Activated CD4-positive, alpha-beta T cell treated with anti-CD3 and anti-CD28 coated beads, Interleukin-2, amount 50 U/mL, for 24 hours (primary cell): ENCODE measurements around the gene GARNL3.

Source experiments
- DNase-seq, 2 donors: peaks; one replicate each; pipeline ENCODE4 v3.0.0-alpha.2; 2020; ENCODE audit warnings: low read depth in 1 of 2, low spot score in 1 of 2

Gene GARNL3

DNA sequence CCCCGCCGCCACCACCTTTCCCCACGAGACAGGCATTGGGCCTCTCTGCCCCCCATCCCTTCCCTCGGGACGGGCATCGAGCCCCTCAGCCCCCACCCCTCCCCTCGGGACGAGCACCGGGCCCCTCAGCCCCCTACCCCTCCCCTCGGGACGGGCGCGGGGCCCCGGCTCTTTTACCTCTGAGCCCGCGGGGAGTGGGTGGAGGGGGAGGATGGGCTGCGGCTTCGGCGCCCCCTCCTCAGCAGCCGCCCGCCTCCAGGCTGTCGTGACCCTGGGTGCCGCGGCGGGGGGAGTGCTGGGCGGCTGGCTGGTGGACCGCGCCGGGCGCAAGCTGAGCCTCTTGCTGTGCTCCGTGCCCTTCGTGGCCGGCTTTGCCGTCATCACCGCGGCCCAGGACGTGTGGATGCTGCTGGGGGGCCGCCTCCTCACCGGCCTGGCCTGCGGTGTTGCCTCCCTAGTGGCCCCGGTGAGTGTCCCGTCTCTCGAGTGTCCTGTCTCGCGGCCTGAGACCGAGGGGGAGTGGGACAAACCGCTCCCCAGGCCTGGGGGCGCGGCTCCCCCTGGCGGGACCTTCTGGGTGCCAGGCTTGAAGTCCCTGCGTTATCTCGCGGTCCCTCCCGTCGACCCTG lies 133.2 kb downstream of the GARNL3 start:
- no peak for DNase-seq

GRCh38 chr9:127398275-127398647 lies 133.7 kb downstream of the GARNL3 start:
- no peak for DNase-seq

- DNase-seq = no peak
These were observed 134.3 kb downstream of the GARNL3 start for GRCh38 chr9:127398715-127399400.

DNA sequence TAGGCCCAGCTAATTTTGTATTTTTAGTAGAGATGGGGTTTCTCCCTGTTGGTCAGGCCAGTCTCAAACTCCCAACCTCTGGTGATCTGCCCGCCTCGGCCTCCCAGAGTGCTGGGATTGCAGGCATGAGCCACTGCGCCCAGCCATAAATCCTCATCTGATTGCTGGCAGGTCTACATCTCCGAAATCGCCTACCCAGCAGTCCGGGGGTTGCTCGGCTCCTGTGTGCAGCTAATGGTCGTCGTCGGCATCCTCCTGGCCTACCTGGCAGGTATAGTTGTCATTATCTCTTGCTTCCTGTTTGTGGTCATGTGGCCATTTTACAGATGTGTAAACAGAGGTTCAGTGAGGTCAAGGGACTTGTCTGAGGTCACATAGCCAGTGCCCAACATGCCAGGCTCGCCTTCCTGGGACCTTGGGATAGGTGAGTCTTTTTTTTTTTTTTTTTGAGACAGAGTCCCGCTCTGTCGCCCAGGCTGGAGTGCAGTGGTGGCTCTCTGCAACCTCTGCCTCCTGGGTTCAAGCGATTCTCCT lies 135.2 kb downstream of the GARNL3 start:
- DNase-seq = no peak

- DNase-seq = no peak
These were observed 138.0 kb downstream of the GARNL3 start for GRCh38 chr9:127402401-127403090.

DNA sequence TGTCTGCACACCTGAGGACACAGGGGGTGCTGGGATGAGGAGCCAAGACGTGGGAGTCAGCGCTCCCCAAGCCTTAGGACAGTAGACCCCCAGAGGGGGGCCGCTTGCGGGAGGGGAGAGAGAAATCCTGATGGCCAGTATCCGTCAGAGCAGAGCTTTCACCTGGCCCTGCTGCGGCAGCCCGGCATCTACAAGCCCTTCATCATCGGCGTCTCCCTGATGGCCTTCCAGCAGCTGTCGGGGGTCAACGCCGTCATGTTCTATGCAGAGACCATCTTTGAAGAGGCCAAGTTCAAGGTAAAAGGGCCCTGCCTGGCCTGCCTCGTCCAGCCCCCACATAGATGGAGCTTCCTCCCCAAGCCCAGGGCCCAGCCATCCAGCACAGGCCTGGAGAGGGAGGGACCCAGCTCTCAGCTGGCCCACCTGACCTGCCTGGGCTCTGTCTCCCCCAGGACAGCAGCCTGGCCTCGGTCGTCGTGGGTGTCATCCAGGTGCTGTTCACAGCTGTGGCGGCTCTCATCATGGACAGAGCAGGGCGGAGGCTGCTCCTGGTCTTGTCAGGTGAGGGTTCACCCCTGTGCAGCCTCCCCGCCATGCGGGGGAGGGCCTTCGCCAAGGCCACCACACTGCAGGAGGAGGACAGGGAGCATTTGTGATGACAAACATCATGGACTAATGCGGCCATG lies 139.1 kb downstream of the GARNL3 start:
- no peak for DNase-seq

DNA sequence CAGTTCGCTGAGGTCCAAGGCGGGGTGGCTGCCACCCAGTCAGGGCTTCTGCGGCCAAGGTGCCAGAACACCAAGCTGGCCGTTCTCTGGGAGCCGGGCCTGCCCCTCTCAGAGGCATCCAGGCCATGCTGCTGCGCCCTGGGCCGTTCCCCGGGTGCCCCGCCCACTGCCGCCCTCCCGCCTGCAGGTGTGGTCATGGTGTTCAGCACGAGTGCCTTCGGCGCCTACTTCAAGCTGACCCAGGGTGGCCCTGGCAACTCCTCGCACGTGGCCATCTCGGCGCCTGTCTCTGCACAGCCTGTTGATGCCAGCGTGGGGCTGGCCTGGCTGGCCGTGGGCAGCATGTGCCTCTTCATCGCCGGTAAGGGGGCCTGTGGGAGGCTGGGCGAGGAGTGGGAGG lies 140.1 kb downstream of the GARNL3 start:
- DNase-seq = no peak

GRCh38 chr9:127405344-127406125 lies 141.0 kb downstream of the GARNL3 start:
- DNase-seq = no peak

DNA sequence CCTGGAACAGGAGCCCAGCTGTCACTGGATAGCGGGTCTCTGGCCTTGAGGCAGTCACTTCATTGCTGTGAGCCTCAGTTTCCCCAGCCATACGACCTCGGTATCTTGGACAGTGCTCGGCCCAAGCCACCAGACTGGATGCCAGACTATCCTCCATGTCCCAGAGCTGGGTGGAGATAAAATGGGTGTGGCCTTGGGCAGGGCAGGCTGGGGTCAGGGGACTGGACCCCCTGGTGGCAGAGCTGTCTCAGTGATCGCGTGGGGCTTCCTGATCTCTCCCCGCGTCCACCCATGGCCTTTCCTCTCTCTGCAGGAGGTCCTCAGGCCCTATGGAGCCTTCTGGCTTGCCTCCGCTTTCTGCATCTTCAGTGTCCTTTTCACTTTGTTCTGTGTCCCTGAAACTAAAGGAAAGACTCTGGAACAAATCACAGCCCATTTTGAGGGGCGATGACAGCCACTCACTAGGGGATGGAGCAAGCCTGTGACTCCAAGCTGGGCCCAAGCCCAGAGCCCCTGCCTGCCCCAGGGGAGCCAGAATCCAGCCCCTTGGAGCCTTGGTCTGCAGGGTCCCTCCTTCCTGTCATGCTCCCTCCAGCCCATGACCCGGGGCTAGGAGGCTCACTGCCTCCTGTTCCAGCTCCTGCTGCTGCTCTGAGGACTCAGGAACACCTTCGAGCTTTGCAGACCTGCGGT lies 142.4 kb downstream of the GARNL3 start:
- DNase-seq = no peak

- no peak for DNase-seq
These were observed 142.9 kb downstream of the GARNL3 start for GRCh38 chr9:127407492-127407843.

DNA sequence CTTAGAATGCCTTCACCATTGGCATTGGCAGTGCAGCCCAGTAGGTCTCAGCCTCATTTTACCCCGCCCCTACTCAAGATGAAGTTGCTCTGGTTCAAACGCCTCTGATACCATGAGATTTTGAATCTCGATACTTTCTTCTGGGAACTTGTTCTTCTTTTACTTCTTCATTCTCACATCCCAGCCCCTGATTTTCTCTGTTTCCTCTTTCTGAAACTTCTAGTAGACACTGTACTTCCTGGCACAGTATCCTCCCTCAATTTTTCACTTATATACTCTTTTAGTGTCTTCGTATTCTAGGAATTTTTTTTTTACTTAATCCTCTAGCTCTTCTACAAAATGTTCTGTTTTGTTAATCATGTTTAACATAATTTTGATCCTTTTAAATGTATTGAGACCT lies 146.5 kb downstream of the GARNL3 start:
- DNase-seq = no peak

GRCh38 chr9:127415141-127415540 lies 150.6 kb downstream of the GARNL3 start:
- no peak for DNase-seq

DNA sequence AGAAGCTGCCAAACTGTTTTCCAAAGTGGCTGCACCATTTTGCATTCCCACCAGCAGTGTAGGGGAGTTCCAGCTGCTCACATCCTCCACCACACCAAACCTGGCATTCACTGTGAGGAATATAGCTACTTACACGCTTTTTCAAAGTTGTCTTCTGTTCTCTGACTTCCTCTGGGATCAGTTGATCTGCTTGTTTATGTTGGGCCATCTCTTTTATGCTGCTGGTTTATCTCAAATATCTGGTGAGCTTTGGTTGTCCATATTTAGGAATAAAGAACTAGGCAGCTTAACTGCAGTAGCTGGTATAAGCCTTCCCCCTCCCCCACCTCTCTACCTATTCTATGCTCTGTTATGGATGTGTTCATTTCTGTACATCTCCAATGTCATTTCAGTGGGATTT lies 151.1 kb downstream of the GARNL3 start:
- DNase-seq = no peak

GRCh38 chr9:127417131-127418036 lies 152.8 kb downstream of the GARNL3 start:
- DNase-seq = no peak

GRCh38 chr9:127418037-127418471 lies 153.5 kb downstream of the GARNL3 start:
- peak in 1 of 2 donors; percentile 26 for DNase-seq

GRCh38 chr9:127419348-127419747 lies 154.8 kb downstream of the GARNL3 start:
- no peak for DNase-seq

- no peak for DNase-seq
These were observed 156.5 kb downstream of the GARNL3 start for GRCh38 chr9:127421057-127421456.

DNA sequence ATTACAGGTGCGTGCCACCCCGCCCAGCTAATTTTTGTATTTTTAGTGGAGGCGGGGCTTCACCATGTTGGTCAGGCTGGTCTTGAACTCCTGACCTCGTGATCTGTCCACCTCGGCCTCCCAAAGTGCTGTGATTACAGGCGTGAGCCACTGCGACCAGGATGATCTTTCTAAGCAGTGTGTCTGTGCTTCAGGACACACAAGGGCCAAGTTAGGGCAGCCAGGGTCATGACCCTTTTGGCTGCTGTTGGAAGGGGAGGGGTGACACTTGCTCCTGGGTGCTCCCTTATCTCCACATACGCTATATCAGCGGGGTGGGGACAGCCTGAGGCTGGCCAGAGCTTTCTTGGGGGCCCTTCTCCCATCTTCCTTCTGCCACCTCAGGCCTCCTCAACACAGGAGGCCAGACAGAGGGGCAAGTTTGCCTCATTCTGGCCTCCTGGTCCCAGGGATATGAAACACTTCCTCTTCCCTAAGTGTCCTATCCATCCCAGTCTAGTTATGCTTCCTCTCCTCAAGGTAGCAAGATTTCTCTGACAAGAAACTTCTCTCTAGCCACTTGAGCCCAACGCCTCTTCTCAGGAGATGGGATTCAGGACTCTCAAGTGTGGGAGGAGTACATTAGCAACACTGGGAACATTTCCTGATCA lies 157.7 kb downstream of the GARNL3 start:
- DNase-seq = no peak

DNA sequence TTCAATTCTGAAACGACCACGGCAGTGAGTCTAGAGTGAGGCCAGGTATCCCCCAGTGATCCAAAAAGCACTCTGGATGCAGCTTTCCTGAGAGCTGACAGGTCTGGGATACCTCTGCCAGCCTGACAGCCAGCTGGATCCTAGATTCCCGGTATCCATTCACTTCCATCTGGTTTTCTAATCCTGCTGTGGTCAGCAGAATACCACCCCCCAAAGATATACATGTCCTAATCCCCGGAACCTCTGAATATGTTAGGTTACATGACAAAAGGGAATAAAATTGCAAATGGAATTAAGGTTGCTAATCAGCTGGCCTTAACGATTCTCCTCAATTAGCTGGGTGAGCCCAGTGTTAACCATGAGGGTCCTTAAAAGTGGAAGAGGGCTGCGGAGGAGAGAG lies 158.2 kb downstream of the GARNL3 start:
- DNase-seq = no peak
